Measurements from ENCODE around the gene KHDRBS2.

GRCh38 chr6:62324834-62325233 is 38.8 kb upstream of the KHDRBS2 start:
- no peak for TF ChIP-seq CTCF (conservative IDR thresholded peaks at IDR 0.05)
- no peak for TF ChIP-seq EZH2 (IDR thresholded peaks at IDR 0.05; ENCODE audit: low read depth)

Data from PC-9 (cell line).